Breast epithelium (tissue), 3 donors: ENCODE results near the gene IL32.

ENCODE experiments used
- CTCF ChIP-seq, 3 donors: fragments of 450-650 bp; IDR thresholded peaks; one replicate each; pipeline ENCODE4 v1.5.1; 2016 to 2017; ENCODE audit warnings: antibody characterized with exemption in 3 of 3, mild to moderate bottlenecking in 3 of 3, moderate library complexity in 3 of 3
- POLR2A ChIP-seq: fragments of 450-650 bp; IDR thresholded peaks from one replicate; pipeline ENCODE4 v1.6.1; 2016; ENCODE audit warnings: antibody characterized with exemption, mild to moderate bottlenecking, moderate library complexity
- POLR2AphosphoS5 ChIP-seq, 3 donors: sonication (generic); formaldehyde crosslinking; IDR thresholded peaks; one replicate each; pipeline ENCODE4 v1.6.1; 2017; ENCODE audit warnings: antibody characterized with exemption in 3 of 3

DNA sequence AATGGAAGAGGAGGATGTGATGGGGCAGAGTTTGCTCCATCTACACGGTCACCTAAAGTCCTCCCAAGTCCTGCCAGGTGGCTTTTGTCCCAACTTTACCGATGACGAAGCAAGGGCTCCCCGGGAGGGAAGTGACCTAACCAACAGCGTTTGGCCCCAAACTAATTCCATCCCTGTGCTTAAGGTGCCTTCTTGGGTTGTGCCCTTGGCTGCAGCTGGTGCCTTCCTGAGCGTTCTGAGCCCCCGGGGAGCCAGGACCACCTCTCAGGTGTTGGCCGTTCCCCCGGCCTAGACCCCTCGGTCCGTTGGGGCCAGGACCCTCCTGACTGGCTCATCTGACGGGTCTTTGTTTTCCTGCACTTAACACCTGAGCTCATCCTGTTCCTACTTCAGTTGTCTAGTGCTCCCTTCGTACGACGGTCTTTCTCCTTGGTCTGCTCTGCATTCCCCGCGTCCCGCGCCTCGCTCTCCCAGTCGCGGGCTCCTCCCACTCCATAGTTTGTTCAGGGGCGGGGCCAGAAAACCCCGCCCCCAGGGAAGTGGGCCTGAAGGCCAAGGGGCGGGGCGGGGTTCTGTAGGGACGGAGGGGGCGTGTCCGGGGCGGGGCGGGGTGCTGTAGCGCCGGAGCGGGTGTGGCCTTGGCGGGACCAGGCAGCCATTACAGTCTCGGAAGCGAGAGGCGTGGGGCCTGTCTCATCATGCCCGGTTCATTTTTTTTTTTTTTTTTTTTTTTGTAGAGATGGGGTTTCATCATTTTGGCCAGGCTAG is 34.5 kb downstream of the IL32 start:
- TF ChIP-seq CTCF (IDR thresholded peaks at IDR 0.05): no peak
- no peak for TF ChIP-seq POLR2A
- TF ChIP-seq POLR2AphosphoS5 (IDR thresholded peaks at IDR 0.05): no peak
